ENCODE results near the gene INTS15.

GRCh38 chr7:6637544-6638229 is 47.9 kb downstream of the INTS15 start:
- TF ChIP-seq CTCF (IDR thresholded peaks at IDR 0.05) = peak in 9 of 12 donors; percentile 8 to 42 (median 24)
- TF ChIP-seq POLR2A (IDR thresholded peaks at IDR 0.05) = no peak

All from heart left ventricle (tissue), 13 donors.